KOPT-K1 (cell line): ENCODE results near the gene DPP6.

Experiments used
- H3K27ac ChIP-seq: fragments of 200-600 bp; sonication (generic); 2 replicates; pipeline ENCODE4 v1.5.1; 2016; ENCODE audit warnings: antibody characterized with exemption, mild to moderate bottlenecking, low read depth, low read length; ENCODE audit not compliant: poor library complexity, severe bottlenecking
- H3K36me3 ChIP-seq: fragments of 200-600 bp; sonication (generic); 2 replicates; pipeline ENCODE4 v1.5.1; 2017; ENCODE audit warnings: antibody characterized with exemption, mild to moderate bottlenecking, low read length, moderate library complexity; ENCODE audit not compliant: insufficient read depth
- H3K9me3 ChIP-seq: fragments of 200-600 bp; sonication (generic); 2 replicates; pipeline ENCODE4 v1.5.1; 2017; ENCODE audit warnings: antibody characterized with exemption, low read length, mild to moderate bottlenecking; ENCODE audit not compliant: insufficient read depth, poor library complexity, severe bottlenecking

Gene DPP6

DNA sequence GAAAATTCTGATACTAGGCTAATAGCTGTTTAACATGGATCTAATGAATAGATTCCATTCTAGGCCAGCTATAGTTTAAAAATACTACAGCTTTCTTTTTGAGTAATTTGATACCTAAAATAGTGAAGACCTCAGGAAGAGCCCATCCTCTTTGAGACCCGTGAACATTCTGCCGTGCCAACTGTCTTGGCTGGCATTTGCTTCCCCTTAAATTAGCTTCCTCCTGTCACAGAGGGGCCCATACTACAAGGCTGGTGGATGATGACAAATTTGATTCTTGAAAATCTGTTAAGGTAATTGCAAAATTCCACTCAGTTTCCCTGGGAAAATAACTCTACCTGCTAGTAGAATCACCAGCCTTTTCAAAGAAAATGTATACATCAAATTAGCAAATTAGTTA, 385.0 kb downstream of the DPP6 start:
- no peaks in the 10 kb centered on the region for H3K9me3 ChIP-seq
- no peak overlapping the region for H3K27ac ChIP-seq
- no peaks in the 10 kb centered on the region for H3K36me3 ChIP-seq

DNA sequence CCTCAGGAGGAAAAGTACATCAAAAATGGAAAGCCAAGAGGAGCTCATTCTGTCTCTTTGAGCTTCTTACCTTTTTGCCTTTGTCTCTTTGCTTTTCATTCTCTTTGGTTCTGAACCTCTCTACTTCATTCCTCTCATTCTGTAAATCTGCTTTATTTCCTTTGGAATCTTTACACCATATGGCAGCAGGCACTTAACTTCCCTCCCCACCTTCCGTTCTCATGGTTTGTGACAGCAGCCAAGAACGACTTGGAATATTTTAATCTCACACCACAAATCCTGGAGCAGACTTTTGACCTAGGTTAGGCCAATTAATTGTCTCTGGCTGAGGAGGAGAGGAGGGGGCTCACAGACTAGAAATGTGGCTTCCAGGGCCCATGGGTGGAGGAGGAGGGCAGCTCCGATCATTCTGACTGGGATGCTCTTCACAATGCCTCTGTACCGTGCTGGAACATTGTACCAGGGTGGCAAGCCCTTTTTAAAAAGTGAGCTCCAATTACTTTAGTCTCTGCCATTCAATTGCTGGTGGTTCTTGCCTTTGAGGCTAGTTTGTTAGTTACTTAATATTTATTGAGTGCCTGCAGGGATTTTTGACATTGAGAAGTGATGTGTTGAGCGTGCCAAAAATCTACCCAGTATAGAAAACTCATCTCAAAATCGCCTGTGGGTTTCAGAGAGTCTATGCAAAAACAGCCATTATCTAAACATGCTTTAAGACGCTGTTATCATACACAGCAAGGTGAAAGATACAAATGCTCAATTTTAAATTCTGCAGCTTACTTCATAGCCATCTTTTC, 386.6 kb downstream of the DPP6 start:
- no peaks in the 10 kb centered on the region for H3K9me3 ChIP-seq
- H3K27ac ChIP-seq = no peak overlapping the region
- H3K36me3 ChIP-seq = no peaks in the 10 kb centered on the region

DNA sequence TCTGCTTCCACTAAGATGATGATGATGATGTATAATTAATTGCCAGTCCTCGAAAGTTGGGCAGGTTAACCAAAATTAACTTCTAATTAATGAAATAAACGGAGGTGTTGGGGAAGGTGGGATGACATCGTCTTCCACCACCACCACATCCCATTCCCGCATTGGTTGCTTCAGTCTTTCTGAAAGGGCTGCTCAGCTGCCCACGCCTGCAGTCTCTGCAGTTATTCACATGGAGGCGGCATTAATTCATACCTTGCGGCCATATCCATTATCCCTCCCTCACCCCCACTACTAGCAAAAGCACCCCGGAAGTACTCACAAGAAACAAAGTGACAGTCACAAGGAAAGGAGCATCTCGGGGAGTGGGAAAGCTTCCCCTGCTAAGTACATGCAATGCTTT, 387.9 kb downstream of the DPP6 start:
- Histone ChIP-seq H3K27ac (no peak overlapping the region), H3K9me3 (no peaks in the 10 kb centered on the region), H3K36me3 (no peaks in the 10 kb centered on the region)

DNA sequence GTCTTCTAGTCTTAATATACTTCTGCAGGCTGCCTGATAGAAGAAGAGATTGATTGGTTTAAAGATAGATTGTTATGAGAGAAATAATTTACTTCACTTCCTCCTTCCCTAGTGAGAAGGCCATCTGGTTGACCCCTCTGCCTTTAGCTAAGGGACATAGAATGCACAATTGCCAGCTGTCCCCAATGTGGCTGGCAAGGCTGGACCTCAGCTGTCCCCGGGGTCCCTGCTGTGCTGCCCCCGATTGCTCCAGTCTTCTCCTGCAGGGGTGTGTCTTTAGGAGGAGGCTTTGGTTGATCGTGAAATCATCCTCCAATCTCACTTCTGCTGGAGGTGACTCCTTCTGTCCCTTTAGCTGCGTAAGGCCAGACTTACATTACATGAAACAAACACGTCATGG, 388.5 kb downstream of the DPP6 start:
- H3K9me3 ChIP-seq = no peaks in the 10 kb centered on the region
- no peak overlapping the region for H3K27ac ChIP-seq
- no peaks in the 10 kb centered on the region for H3K36me3 ChIP-seq

DNA sequence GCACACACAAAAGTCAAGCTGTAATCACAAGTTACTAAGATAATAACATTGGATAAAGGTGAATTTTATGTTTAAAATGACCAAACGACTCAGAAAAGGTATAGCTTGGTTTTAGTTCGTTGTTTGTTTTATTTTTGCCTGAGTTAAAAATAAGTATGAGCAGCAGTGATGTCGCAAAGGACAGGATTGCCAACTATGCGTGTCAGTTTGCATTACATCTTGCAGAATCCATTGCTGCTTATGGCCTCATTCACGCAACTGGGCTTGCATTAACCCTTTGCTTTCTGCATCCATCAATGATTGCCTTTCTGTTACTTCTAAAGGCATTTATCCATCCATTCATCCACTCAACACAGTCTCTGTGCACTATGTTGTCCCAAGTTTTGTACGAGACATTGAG, 389.6 kb downstream of the DPP6 start:
- Histone ChIP-seq H3K36me3 (no peaks in the 10 kb centered on the region), H3K9me3 (no peaks in the 10 kb centered on the region)

DNA sequence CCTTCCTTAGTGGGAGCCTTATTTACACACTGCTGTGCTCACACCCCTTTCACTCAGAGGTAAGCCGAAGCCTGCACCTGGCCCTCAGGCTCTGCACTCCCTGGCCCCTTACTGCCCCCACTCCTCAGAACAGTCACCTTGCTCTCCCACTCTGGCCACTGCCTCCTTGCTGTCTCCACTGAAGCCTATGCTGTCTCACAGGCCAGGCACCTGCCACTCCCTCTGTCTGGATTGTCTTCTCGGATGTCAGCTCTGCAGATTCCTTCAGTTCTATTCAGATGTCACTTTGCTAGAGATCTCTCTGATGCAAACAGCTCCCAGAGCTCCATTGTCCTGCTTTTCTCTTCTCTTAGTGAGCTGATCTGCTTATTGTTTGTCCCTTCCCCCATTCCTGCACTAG, 390.7 kb downstream of the DPP6 start:
- Histone ChIP-seq H3K27ac (no peak overlapping the region), H3K9me3 (no peaks in the 10 kb centered on the region), H3K36me3 (no peaks in the 10 kb centered on the region)

More for the DNA sequence above, 389.6 kb downstream of the DPP6 start:
- H3K27ac ChIP-seq = no peak overlapping the region

DNA sequence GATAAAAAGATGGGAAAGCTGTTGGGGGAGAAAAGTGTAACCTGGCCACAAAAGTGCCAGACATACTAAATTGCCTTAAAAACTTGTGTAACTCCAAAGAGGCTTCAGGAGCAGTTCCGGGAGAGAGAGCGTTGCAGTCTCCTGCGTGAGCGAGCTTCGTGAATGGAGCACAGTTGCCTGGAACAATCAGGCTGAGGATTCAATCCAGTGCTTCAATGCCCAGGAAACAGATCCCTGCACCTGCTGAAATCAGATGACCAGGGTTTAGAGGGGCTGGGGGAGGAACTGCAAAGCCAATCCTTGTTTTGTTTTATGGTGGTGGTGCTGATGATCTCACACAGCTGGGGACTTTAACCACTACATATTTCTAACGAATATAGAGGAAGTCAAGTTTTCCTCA, 398.3 kb downstream of the DPP6 start:
- Histone ChIP-seq H3K27ac (no peak overlapping the region), H3K36me3 (no peaks in the 10 kb centered on the region), H3K9me3 (no peaks in the 10 kb centered on the region)

DNA sequence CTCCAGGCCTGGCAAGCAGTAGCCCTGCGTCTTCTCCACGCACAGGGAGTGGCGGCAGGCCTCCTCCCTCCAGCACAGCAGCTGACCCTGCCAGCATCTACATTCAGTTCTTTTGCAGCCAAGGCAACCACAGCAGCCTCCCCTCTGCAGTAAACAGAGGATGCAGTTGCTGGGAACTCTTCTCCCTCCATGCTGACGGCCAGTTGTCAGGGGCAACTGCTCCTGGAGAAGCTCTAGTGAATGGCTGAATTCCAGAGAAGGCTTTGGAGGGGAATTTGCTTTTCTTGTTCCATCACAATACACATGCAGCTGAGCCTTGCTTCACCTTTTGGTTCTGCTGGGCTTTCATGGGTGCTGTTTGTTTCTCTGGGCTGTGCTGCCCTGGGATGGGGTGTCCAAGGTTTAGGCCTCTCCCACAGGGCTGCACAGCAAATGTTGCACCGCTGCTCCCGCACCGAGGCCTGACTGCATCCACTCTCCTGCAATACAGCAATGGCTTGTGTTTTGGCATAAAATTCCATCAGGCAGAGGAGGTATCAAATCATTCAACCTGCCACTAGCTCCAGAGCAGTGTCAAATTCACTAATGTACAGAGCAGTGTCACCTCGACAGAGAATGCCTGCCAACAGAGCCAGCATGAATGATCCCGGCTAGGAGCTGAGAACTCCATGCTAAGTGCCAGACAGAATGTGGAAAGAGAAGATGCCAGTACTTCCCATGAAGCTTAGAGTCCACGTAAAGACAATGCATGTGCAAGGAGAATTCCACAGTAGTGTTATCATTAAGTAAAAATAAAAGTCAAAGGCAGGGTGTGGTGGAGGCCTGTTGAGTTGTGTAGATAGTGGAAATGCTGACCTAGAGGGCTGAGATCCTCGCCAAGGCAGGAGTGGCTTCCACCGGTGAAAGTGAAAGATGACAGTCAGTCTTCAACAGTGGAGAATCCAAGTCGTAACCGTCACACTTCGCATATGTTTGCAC, 399.6 kb downstream of the DPP6 start:
- H3K9me3 ChIP-seq = no peaks in the 10 kb centered on the region
- no peak overlapping the region for H3K27ac ChIP-seq
- H3K36me3 ChIP-seq = no peaks in the 10 kb centered on the region

DNA sequence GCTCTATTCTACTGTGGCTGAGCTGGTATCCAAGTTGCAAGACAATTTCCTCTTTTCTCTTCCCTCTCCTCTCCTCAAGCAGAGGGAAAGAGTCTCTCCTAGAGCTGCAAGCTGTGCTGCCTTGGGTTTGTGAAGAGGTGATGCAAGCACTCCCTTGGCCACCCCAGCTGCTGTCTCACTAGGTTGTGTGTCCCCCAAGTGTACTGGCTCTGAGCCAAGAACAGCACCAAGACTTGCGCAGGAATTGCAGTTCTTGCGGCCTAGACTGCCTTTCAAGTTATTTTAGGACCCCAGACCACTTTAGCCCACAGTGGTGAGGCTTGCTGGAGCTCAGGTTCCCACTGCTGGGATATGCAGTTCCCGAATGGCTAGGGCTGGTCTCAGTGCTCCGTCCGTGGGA, 411.6 kb downstream of the DPP6 start:
- H3K9me3 ChIP-seq = peaks cover 5% of the 10 kb centered on the region

DNA sequence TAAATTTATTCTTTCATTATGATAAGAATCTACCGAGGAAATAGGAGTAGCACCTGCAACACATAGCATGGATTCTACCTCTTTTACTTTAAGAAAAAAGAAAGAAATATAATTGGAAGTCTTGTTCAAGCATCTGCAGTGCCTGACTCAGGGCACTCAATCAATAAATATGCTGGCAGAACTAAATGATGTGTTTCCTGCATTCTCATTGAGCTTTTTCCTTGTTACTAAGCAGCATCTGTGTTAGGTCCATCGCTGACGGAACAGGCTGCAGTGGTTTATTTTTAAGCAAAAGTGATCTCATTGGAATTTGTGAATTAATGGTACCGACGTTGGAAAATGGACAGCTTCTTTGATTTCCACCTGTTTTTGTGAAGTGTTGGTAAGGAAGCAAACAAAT, 417.5 kb downstream of the DPP6 start:
- no peak overlapping the region for H3K27ac ChIP-seq
- H3K9me3 ChIP-seq = no peaks in the 10 kb centered on the region
- no peaks in the 10 kb centered on the region for H3K36me3 ChIP-seq

More for the DNA sequence above, 411.6 kb downstream of the DPP6 start:
- Histone ChIP-seq H3K36me3 (no peaks in the 10 kb centered on the region), H3K27ac (no peak overlapping the region)

DNA sequence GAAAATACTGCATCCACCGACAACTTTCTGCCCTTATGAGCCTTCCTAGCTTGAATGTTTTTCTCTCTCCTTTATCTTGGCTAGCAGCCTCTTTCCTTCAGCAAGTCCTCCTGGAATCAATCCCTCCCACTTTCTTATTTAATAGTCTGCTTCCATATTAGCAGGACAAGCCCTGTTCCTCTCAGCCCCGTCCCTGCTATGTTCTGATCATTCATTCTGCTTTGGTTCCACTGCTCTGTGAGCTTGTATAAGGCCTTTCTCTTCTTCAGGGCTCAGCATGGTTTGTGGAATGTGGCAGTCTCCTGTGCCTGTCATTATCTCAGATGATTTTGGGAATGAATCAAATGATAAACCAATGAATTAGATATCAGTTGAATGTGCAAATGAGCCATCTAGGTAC, 420.1 kb downstream of the DPP6 start:
- Histone ChIP-seq H3K9me3 (no peaks in the 10 kb centered on the region), H3K27ac (no peak overlapping the region), H3K36me3 (no peaks in the 10 kb centered on the region)

DNA sequence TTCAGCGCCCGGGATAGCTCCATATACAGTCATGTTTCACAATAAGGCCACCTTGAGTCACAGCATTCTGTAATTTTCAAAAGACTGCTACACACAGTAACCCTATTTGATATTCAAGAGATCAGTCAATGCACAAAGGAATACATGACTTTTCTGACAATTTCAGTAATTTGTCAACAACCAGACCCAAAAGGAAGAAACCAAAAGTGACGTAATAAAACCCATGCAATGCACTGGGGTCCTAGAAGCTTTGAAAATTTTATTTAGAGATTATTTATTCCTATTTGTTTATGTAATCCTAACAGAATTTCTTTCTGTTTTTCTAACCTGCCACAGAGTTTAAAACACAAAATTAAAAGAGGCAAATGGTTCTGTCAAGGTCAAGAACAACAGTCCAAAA, 421.2 kb downstream of the DPP6 start:
- Histone ChIP-seq H3K9me3 (no peaks in the 10 kb centered on the region), H3K36me3 (no peaks in the 10 kb centered on the region), H3K27ac (no peak overlapping the region)

DNA sequence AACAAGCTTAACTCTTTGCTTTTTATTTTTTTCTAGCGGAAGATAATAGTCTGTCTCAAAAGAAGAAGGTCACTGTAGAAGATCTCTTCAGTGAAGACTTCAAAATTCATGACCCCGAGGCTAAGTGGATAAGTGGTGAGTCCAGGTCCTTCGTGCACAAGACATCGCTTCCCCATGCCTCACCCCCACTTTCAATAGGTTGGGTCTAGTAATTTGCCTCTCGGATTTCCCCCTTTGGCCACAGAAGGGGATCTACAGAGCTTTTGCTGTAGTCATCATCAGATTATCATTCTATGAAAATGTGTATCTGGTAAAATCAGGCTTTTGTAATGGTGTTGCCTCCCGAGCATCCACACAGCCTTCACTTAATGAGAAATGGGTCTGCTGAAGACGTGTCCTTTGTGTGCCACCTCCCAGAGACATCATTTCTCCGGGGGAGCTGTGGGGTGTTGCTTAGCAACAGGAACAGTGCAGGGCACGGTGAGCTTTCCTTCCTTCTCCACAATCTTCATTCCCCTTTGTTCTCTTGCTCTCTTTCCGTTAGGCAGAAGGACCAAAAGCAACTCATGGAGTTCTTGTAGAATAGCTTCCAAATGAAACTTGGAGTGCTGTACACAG, 422.8 kb downstream of the DPP6 start:
- Histone ChIP-seq H3K27ac (no peak overlapping the region), H3K36me3 (no peaks in the 10 kb centered on the region), H3K9me3 (no peaks in the 10 kb centered on the region)

DNA sequence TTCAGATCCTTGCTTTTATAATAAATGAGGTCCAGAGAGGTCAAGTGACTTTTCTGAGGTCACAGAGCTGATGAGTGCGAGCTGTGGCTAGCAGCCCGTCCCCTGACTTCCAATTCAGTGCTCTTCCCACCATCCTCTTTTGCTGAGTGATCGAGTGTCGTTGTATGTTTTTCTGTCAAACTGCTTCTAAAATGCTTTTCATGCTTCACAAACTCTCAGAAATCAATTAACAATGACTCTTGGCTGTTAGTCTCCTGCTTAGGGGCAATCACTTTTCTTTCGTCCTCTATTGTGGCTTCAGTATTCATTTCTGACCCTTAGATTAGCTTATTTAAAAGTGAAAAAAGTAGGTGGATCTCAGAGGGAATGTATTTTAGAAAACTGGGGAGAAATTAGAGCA, 423.7 kb downstream of the DPP6 start:
- no peaks in the 10 kb centered on the region for H3K9me3 ChIP-seq
- no peak overlapping the region for H3K27ac ChIP-seq
- no peaks in the 10 kb centered on the region for H3K36me3 ChIP-seq

DNA sequence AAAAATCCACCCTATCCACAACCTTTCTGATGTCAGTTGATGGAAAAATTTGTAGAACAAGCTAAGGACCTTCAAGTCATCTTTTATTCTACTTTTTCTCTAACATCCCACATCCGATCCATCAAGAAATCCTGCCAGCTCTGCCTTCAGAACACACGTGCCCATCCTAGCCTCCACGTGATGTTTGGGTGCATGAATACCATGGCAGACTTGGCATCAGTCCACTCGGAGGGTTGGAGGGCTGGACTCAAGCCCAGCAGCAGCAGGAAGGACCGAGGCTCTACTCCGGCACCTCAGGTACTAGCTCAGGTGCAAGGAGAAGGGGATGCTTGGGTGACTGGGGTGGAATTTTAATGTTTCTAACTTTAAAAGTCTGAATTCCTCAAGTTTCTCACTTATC, 428.6 kb downstream of the DPP6 start:
- H3K9me3 ChIP-seq = no peaks in the 10 kb centered on the region
- H3K36me3 ChIP-seq = no peaks in the 10 kb centered on the region
- no peak overlapping the region for H3K27ac ChIP-seq
